PC-3 (cell line): ENCODE measurements around the gene PAMR1.

Experiments
- EZH2phosphoT487 ChIP-seq: fragments of 300-600 bp; sonication (generic); IDR thresholded peaks from 2 replicates; pipeline ENCODE4 v1.6.1; 2018; ENCODE audit warnings: mild to moderate bottlenecking, antibody characterized with exemption, low read length, borderline replicate concordance
- TF ChIP-seq, protein P1 (sequence below): fragments of 300-600 bp; sonication (generic); conservative IDR thresholded peaks from 2 replicates; pipeline ENCODE4 v1.5.1; 2017; ENCODE audit warnings: antibody characterized with exemption, low read depth, mild to moderate bottlenecking, low read length

DNA sequence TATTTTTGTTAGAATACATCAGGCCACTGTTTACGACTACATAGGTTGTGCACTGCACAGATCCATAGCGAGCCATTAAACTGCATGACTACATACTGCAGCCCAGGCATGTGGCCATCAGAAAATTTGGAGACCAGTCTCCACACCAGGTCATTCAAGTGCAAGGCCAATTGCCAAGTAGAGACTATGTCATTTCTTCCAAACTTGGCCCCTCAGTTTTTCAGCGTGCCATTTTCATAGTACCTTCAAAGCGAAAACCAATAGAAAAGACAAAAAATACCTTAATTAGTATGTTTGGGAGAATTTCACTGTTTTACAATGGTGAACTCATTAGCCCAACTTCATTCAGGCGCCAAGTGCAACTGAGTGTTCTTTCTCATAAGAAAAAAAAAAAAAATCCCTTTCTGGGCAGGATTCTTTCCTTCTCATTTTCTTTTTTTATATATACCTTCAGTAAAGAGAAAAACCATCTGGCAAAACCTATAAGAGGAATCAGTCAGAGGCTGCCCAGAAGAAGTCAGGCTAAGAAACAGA lies 30.4 kb downstream of the PAMR1 start:
- no peak for TF ChIP-seq EZH2phosphoT487
- TF ChIP-seq, protein P1, sequence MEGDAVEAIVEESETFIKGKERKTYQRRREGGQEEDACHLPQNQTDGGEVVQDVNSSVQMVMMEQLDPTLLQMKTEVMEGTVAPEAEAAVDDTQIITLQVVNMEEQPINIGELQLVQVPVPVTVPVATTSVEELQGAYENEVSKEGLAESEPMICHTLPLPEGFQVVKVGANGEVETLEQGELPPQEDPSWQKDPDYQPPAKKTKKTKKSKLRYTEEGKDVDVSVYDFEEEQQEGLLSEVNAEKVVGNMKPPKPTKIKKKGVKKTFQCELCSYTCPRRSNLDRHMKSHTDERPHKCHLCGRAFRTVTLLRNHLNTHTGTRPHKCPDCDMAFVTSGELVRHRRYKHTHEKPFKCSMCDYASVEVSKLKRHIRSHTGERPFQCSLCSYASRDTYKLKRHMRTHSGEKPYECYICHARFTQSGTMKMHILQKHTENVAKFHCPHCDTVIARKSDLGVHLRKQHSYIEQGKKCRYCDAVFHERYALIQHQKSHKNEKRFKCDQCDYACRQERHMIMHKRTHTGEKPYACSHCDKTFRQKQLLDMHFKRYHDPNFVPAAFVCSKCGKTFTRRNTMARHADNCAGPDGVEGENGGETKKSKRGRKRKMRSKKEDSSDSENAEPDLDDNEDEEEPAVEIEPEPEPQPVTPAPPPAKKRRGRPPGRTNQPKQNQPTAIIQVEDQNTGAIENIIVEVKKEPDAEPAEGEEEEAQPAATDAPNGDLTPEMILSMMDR, result no peak
